ENCODE measurements around the gene AKAP6.

DNA sequence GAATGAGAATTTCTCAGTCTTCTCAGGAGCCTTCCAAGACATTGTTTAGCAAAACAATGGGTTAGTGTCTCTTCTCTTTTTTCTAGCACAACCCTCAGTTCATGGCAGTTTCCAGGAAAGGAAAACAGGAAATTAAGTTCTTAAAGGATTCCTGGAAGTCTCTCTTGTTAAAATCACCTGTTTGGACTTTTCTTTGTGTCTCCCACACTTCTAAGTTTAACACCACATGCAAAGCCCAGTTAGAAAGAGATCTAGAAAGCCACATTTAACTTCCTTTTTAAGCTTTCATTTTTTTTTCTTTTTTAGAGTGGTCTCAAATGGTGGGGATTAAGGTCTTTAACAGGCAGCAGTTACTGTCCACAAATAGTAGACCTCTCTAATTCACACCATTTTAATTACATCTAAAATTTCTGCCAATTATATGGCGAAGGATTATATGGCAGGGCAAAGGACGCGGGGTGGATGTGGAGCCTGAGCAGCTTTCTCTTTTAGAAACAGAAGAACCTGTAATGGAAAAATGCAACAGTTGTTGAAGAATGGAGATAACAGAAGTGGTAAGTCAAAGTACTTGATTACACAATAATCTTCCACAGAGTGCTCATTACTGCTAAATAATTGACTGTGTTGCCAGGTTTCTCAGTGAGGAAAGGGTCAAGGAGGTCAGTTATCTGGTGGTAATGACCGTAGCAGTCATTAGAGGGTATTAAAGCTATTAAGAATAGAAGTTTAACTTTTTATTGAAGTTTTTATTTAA, 298.6 kb downstream of the AKAP6 start:
- TF ChIP-seq, protein P1, sequence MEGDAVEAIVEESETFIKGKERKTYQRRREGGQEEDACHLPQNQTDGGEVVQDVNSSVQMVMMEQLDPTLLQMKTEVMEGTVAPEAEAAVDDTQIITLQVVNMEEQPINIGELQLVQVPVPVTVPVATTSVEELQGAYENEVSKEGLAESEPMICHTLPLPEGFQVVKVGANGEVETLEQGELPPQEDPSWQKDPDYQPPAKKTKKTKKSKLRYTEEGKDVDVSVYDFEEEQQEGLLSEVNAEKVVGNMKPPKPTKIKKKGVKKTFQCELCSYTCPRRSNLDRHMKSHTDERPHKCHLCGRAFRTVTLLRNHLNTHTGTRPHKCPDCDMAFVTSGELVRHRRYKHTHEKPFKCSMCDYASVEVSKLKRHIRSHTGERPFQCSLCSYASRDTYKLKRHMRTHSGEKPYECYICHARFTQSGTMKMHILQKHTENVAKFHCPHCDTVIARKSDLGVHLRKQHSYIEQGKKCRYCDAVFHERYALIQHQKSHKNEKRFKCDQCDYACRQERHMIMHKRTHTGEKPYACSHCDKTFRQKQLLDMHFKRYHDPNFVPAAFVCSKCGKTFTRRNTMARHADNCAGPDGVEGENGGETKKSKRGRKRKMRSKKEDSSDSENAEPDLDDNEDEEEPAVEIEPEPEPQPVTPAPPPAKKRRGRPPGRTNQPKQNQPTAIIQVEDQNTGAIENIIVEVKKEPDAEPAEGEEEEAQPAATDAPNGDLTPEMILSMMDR (IDR thresholded peaks at IDR 0.05): no peak
- TF ChIP-seq EP300 (IDR thresholded peaks at IDR 0.05): no peak
- TF ChIP-seq POLR2AphosphoS5 (IDR thresholded peaks at IDR 0.05): no peak
- no peak for TF ChIP-seq POLR2A (IDR thresholded peaks at IDR 0.05)
